ENCODE data around the gene ZMYND19. TPM values are rescaled to one million over a fixed set of nuclear protein-coding genes. Genes with fewer than 3 reads are reported as not detected.
"Not testable (repeated sequence)": the region's sequence is repeated elsewhere in the genome, so short reads cannot be mapped to it uniquely, and the experiment has no call there.

Gene ZMYND19
- total RNA-seq, 1 experiment from 2014 or later, result 33.8 TPM

GRCh38 chr9:137604345-137605086 lies 14.2 kb upstream of the ZMYND19 start:
- H3K27me3 ChIP-seq, result no peaks in the 10 kb centered on the region
- DNase-seq, result no peak
- peak overlapping the region; percentile 42 for H3K4me3 ChIP-seq
- H3K36me3 ChIP-seq, result no peaks in the 10 kb centered on the region
- no peaks in the 10 kb centered on the region for H3K9me3 ChIP-seq

DNA sequence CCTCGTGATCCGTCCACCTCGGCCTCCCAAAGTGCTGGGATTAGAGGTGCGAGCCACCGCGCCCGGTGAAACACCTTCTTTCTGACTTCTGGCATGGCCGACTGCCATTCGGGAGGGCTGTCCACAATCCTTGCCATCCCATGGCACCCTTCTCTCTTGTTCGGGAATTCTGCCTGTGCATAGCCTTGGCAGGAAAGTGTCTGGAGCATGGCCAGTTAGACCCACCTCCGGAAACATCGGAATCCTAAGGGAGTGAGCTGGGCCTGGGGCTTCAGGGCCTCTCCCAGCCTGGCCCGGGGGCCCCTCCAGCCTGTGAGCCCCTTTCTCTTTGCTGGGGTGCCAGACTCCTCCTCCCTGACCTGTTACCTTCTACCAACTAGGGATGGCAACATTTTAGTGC lies 13.6 kb upstream of the ZMYND19 start:
- DNase-seq, result no peak
- H3K4me3 ChIP-seq, result no peak overlapping the region
- no peaks in the 10 kb centered on the region for H3K9me3 ChIP-seq
- no peaks in the 10 kb centered on the region for H3K36me3 ChIP-seq
- no peaks in the 10 kb centered on the region for H3K27me3 ChIP-seq

GRCh38 chr9:137602661-137603060 lies 12.3 kb upstream of the ZMYND19 start:
- no peak for DNase-seq
- no peaks in the 10 kb centered on the region for H3K27me3 ChIP-seq

GRCh38 chr9:137598943-137599342 lies 8.6 kb upstream of the ZMYND19 start:
- no peak for DNase-seq
- no peak overlapping the region for H3K4me3 ChIP-seq

More at GRCh38 chr9:137602661-137603060, 12.3 kb upstream of the ZMYND19 start:
- Histone ChIP-seq H3K36me3 (no peaks in the 10 kb centered on the region), H3K9me3 (no peaks in the 10 kb centered on the region), H3K4me3 (no peak overlapping the region)

GRCh38 chr9:137596577-137596976 lies 6.3 kb upstream of the ZMYND19 start:
- not testable (repeated sequence) for H3K9me3 ChIP-seq, H3K4me3 ChIP-seq, H3K27me3 ChIP-seq, H3K36me3 ChIP-seq, DNase-seq

More at GRCh38 chr9:137598943-137599342, 8.6 kb upstream of the ZMYND19 start:
- Histone ChIP-seq H3K36me3 (no peaks in the 10 kb centered on the region), H3K9me3 (no peaks in the 10 kb centered on the region), H3K27me3 (no peaks in the 10 kb centered on the region)

GRCh38 chr9:137593176-137593575 lies 2.9 kb upstream of the ZMYND19 start:
- DNase-seq, result no peak
- Histone ChIP-seq H3K27me3 (no peaks in the 10 kb centered on the region), H3K4me3 (no peak overlapping the region), H3K36me3 (peaks cover 15% of the 10 kb centered on the region), H3K9me3 (no peaks in the 10 kb centered on the region)

DNA sequence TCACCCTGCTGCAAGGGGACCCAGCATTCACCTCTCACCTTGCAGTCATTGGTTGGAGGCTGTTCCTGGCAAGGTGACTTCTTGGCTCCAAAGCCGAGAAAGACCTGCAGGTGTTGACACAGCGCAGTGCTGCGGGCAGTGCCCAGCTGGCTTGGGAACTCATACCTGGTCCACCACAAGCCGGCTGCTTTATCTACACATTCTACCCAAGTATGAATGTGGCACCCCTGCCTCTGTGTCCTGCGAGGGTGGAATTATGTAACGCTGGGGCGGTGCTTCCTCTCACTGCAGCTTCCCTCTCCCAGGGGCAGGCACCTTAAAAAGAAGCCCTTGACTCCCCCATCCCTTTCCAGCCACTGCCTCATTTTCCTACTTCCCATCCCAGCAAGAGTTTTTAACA lies 2.5 kb upstream of the ZMYND19 start:
- H3K36me3 ChIP-seq, result peaks cover 19% of the 10 kb centered on the region
- no peaks in the 10 kb centered on the region for H3K27me3 ChIP-seq
- no peaks in the 10 kb centered on the region for H3K9me3 ChIP-seq
- H3K4me3 ChIP-seq, result no peak overlapping the region
- no peak for DNase-seq

DNA sequence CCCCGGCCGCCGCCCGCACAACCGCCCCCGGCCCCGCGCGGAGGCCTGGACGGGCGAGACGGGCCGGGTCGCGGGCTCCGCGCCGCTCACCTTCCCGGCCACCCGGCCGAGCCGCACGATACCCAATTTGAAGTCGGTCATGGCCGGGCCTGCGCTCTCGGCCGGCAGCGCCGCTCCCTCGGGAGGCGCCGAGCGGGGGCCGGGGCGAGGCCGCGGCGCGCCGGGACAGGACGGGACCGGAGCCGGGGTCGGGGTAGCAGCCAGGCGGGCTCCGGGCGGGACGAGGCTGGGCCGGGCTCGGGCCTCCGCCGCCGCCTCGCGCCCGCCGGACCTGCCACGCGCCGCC lies 216 bp downstream of the ZMYND19 start:
- peaks cover 32% of the 10 kb centered on the region for H3K36me3 ChIP-seq
- no peaks in the 10 kb centered on the region for H3K27me3 ChIP-seq
- no peaks in the 10 kb centered on the region for H3K9me3 ChIP-seq
- no peak for DNase-seq
- peak overlapping the region; percentile 70 for H3K4me3 ChIP-seq

GRCh38 chr9:137589441-137590122 lies 730 bp downstream of the ZMYND19 start:
- peak overlapping the region; percentile 70 for H3K4me3 ChIP-seq
- no peak for DNase-seq

GRCh38 chr9:137588891-137589290 lies 1.4 kb downstream of the ZMYND19 start:
- Histone ChIP-seq H3K9me3 (no peaks in the 10 kb centered on the region), H3K27me3 (no peaks in the 10 kb centered on the region), H3K36me3 (peaks cover 37% of the 10 kb centered on the region), H3K4me3 (peak overlapping the region; percentile 70)
- DNase-seq, result no peak

More at GRCh38 chr9:137589441-137590122, 730 bp downstream of the ZMYND19 start:
- no peaks in the 10 kb centered on the region for H3K27me3 ChIP-seq
- H3K9me3 ChIP-seq, result no peaks in the 10 kb centered on the region
- H3K36me3 ChIP-seq, result peaks cover 36% of the 10 kb centered on the region

DNA sequence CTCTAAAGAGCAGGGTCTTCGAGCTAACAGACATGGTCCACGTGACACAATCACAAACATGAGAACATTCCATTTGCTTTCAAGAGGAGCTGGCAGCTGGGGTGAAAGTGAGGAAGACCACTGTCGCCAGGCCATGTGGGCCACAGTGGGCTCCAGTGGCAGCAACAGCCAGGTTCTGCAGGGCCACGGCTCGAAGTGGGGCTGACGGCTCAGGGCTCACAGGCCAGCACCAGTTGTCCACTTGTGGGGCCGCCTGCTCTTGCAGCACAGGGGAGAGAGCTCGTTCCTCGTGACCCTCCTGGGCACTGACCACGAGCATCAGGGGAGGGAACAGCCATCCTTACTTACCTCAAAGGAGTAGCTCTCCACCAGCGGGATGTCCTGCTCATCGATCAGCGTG lies 2.0 kb downstream of the ZMYND19 start:
- Histone ChIP-seq H3K4me3 (no peak overlapping the region; the same call in 1 of the 2 replicates), H3K9me3 (no peaks in the 10 kb centered on the region), H3K27me3 (no peaks in the 10 kb centered on the region), H3K36me3 (peaks cover 41% of the 10 kb centered on the region)
- DNase-seq, result no peak

DNA sequence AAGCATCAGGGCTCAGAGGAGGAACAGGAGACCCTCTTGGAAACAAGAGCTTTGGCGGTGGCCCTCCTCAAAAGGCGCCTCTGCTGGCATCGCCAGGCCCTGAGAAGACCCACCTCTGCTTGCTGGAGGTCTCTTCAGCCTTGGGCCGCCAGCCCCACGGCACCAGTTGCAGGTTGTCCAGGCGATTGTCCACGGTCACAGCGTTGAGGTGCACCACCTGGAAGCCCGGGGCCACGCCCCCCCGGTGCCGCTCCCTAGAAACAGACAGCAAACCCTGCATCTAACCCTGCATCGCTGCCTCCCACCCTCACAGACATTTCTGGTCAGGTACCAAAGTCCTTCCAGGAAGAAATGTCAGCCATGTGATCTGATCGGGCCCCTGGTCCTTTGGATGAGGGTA lies 3.5 kb downstream of the ZMYND19 start:
- Histone ChIP-seq H3K36me3 (peaks cover 47% of the 10 kb centered on the region), H3K27me3 (no peaks in the 10 kb centered on the region), H3K9me3 (no peaks in the 10 kb centered on the region), H3K4me3 (no peak overlapping the region)
- no peak for DNase-seq

DNA sequence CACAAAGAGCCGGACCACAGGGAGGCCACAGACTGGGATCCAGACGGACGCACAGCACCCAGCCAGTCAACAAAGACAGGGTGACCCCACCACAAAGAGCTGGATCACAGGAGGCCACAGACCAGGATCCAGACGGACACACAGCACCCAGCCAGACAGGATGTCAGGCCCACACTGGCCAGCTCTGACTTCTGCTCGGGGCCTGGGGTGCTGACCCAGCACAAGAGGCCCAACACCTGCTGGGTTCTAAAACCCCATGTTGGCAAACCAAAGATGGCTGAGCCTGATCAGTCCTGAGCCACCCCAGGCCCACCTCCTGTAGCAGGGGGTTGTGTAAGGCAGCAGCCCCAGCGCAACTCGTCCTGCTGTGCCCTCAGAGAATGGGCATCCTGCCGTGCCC lies 6.4 kb downstream of the ZMYND19 start:
- Histone ChIP-seq H3K4me3 (no peak overlapping the region), H3K9me3 (no peaks in the 10 kb centered on the region), H3K27me3 (no peaks in the 10 kb centered on the region), H3K36me3 (peaks cover 43% of the 10 kb centered on the region)
- DNase-seq, result no peak

GRCh38 chr9:137583347-137583746 lies 7.0 kb downstream of the ZMYND19 start:
- H3K4me3 ChIP-seq, result no peak overlapping the region
- no peaks in the 10 kb centered on the region for H3K27me3 ChIP-seq
- no peaks in the 10 kb centered on the region for H3K9me3 ChIP-seq
- H3K36me3 ChIP-seq, result peaks cover 39% of the 10 kb centered on the region
- no peak for DNase-seq

GRCh38 chr9:137582286-137582860 lies 7.9 kb downstream of the ZMYND19 start:
- Histone ChIP-seq H3K9me3 (no peaks in the 10 kb centered on the region), H3K4me3 (no peak overlapping the region), H3K36me3 (peaks cover 29% of the 10 kb centered on the region), H3K27me3 (no peaks in the 10 kb centered on the region)
- DNase-seq, result no peak

GRCh38 chr9:137581361-137582285 lies 8.7 kb downstream of the ZMYND19 start:
- DNase-seq, result no peak
- Histone ChIP-seq H3K4me3 (no peak overlapping the region), H3K27me3 (no peaks in the 10 kb centered on the region), H3K36me3 (peaks cover 22% of the 10 kb centered on the region), H3K9me3 (no peaks in the 10 kb centered on the region)

DNA sequence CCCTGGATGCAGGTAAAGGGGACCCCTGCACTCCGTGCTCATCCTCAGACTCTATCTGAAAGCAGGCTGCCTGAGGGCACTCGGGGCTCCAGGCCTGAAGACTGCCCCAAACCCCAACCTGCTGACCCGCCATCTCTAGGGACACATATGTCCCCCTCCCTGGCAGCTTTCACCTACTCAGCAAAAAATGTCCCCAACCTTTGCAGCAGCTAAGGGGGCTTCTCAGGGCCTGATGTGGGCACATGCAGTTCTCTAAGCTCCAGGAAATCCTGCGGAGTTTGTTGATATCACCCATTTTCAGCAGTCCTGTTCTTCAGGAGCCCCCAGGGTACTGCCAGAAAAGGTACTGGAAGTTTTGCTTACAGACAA lies 9.4 kb downstream of the ZMYND19 start:
- no peak overlapping the region for H3K4me3 ChIP-seq
- peaks cover 28% of the 10 kb centered on the region for H3K36me3 ChIP-seq
- H3K9me3 ChIP-seq, result no peaks in the 10 kb centered on the region
- no peak for DNase-seq
- H3K27me3 ChIP-seq, result no peaks in the 10 kb centered on the region
